WTC11 (cell line): ENCODE results near the gene SMTN. TPM values are rescaled to one million over a fixed set of nuclear protein-coding genes. Genes with fewer than 3 reads are reported as not detected.

Source experiments
- ATAC-seq: fragments of 200-7000 bp; cut with Tn5 transposase; 2 replicates; pipeline ENCODE4 v1.10.0; 2021; ENCODE audit warnings: mild to moderate bottlenecking, moderate library complexity
- CTCF ChIA-PET: fragments of 300-600 bp; sonication (Branson Sonifier 250); formaldehyde crosslinking; loops from one replicate; lab custom pipeline; 2021; ENCODE audit warnings: antibody characterized with exemption; lab: Charles Lee
- POLR2A ChIA-PET: fragments of 350-600 bp; sonication (Branson Sonifier 250); formaldehyde crosslinking; loops from one replicate; lab custom pipeline; 2021; ENCODE audit warnings: antibody characterized with exemption; lab: Charles Lee
- DNase-seq: peaks from one replicate; pipeline ENCODE4 v3.0.0; 2021; ENCODE audit warnings: low spot score
- H3K27ac Mint-ChIP-seq: 2 replicates; pipeline ENCODE4 v1.8.0; 2021; ENCODE audit warnings: mixed read lengths
- H3K27me3 Mint-ChIP-seq: 2 replicates; pipeline ENCODE4 v1.8.0; 2021; ENCODE audit warnings: low read depth, mild to moderate bottlenecking, moderate library complexity, mixed read lengths
- H3K36me3 Mint-ChIP-seq: 2 replicates; pipeline ENCODE4 v1.8.0; 2021; ENCODE audit warnings: mixed read lengths
- H3K4me1 Mint-ChIP-seq: 2 replicates; pipeline ENCODE4 v1.8.0; 2022; ENCODE audit warnings: mixed read lengths
- H3K4me3 Mint-ChIP-seq: 2 replicates; pipeline ENCODE4 v1.8.0; 2021; ENCODE audit warnings: mild to moderate bottlenecking, moderate library complexity, mixed read lengths
- H3K9me3 Mint-ChIP-seq: 2 replicates; pipeline ENCODE4 v1.8.0; 2021; ENCODE audit warnings: mixed read lengths
- ATF1 ChIP-seq: sonication (generic); formaldehyde crosslinking; IDR thresholded peaks from 2 replicates; pipeline ENCODE4 v1.8.1; 2023; ENCODE audit warnings: mild to moderate bottlenecking, moderate library complexity, missing genetic modification reagents
- ELF4 ChIP-seq: sonication (generic); formaldehyde crosslinking; IDR thresholded peaks from 2 replicates; pipeline ENCODE4 v1.8.1; 2022; ENCODE audit warnings: low read depth, mild to moderate bottlenecking, moderate library complexity, missing genetic modification reagents
- ETV6 ChIP-seq: sonication (generic); formaldehyde crosslinking; IDR thresholded peaks from 2 replicates; pipeline ENCODE4 v1.8.1; 2022; ENCODE audit warnings: mild to moderate bottlenecking, missing genetic modification reagents
- FOXK1 ChIP-seq: sonication (generic); formaldehyde crosslinking; IDR thresholded peaks from 2 replicates; pipeline ENCODE4 v1.8.0; 2022; ENCODE audit warnings: mild to moderate bottlenecking, moderate library complexity, missing genetic modification reagents
- GABPB1 ChIP-seq: sonication (generic); formaldehyde crosslinking; IDR thresholded peaks from 2 replicates; pipeline ENCODE4 v1.8.1; 2023; ENCODE audit warnings: mild to moderate bottlenecking, missing genetic modification reagents
- KAT7 ChIP-seq: sonication (generic); formaldehyde crosslinking; IDR thresholded peaks from 2 replicates; pipeline ENCODE4 v1.8.1; 2023; ENCODE audit warnings: missing genetic modification reagents, mild to moderate bottlenecking, borderline replicate concordance
- MYBL2 ChIP-seq: sonication (generic); formaldehyde crosslinking; IDR thresholded peaks from 2 replicates; pipeline ENCODE4 v1.8.1; 2023; ENCODE audit warnings: mild to moderate bottlenecking, moderate library complexity, missing genetic modification reagents
- TP53 ChIP-seq: sonication (generic); formaldehyde crosslinking; IDR thresholded peaks from 2 replicates; pipeline ENCODE4 v1.8.1; 2023; ENCODE audit warnings: mild to moderate bottlenecking, missing genetic modification reagents
- ZNF671 ChIP-seq: fragments of 250-450 bp; sonication (Bioruptor Pico); IDR thresholded peaks from 2 replicates; pipeline ENCODE4 v1.8.0; 2021; ENCODE audit warnings: mild to moderate bottlenecking
- total RNA-seq: library from RNA; stranded (reverse); gene quantifications from 3 replicates; pipeline ENCODE4 v1.2.3, GENCODE V29; 2021
- TF ChIP-seq, protein P1 (sequence below): sonication (generic); formaldehyde crosslinking; IDR thresholded peaks from 2 replicates; pipeline ENCODE4 v1.8.1; 2023; ENCODE audit warnings: mild to moderate bottlenecking, missing genetic modification reagents
- TF ChIP-seq, protein P2 (sequence below): fragments of 250-450 bp; sonication (Bioruptor Pico); conservative IDR thresholded peaks from 2 replicates; pipeline ENCODE4 v1.9.0; 2021; ENCODE audit warnings: mild to moderate bottlenecking
- TF ChIP-seq, protein P3 (sequence below): sonication (generic); formaldehyde crosslinking; IDR thresholded peaks from 2 replicates; pipeline ENCODE4 v1.8.1; 2022; ENCODE audit warnings: low read depth, missing genetic modification reagents, borderline replicate concordance
- TF ChIP-seq, protein P4 (sequence below): sonication (generic); formaldehyde crosslinking; IDR thresholded peaks from 2 replicates; pipeline ENCODE4 v1.8.1; 2022; ENCODE audit warnings: mild to moderate bottlenecking, missing genetic modification reagents, moderate library complexity, borderline replicate concordance
- TF ChIP-seq, protein P5 (sequence below): sonication (generic); formaldehyde crosslinking; IDR thresholded peaks from 2 replicates; pipeline ENCODE4 v1.8.0; 2022; ENCODE audit warnings: mild to moderate bottlenecking, missing genetic modification reagents
- TF ChIP-seq, protein P6 (sequence below): fragments of 250-450 bp; sonication (Bioruptor Pico); IDR thresholded peaks from 2 replicates; pipeline ENCODE4 v1.9.0; 2021; ENCODE audit warnings: mild to moderate bottlenecking, borderline replicate concordance
- TF ChIP-seq, protein P7 (sequence below): sonication (generic); formaldehyde crosslinking; IDR thresholded peaks from 2 replicates; pipeline ENCODE4 v1.8.1; 2023; ENCODE audit warnings: mild to moderate bottlenecking, missing genetic modification reagents
- TF ChIP-seq, protein P8 (sequence below): sonication (generic); formaldehyde crosslinking; IDR thresholded peaks from 2 replicates; pipeline ENCODE4 v1.8.0; 2023; ENCODE audit warnings: missing genetic modification reagents
- TF ChIP-seq, protein P9 (sequence below): sonication (generic); formaldehyde crosslinking; IDR thresholded peaks from 2 replicates; pipeline ENCODE4 v1.8.0; 2022; ENCODE audit warnings: mild to moderate bottlenecking, missing genetic modification reagents

Gene SMTN
- total RNA-seq, 1 experiment from 2014 or later: 34.5 TPM

DNA sequence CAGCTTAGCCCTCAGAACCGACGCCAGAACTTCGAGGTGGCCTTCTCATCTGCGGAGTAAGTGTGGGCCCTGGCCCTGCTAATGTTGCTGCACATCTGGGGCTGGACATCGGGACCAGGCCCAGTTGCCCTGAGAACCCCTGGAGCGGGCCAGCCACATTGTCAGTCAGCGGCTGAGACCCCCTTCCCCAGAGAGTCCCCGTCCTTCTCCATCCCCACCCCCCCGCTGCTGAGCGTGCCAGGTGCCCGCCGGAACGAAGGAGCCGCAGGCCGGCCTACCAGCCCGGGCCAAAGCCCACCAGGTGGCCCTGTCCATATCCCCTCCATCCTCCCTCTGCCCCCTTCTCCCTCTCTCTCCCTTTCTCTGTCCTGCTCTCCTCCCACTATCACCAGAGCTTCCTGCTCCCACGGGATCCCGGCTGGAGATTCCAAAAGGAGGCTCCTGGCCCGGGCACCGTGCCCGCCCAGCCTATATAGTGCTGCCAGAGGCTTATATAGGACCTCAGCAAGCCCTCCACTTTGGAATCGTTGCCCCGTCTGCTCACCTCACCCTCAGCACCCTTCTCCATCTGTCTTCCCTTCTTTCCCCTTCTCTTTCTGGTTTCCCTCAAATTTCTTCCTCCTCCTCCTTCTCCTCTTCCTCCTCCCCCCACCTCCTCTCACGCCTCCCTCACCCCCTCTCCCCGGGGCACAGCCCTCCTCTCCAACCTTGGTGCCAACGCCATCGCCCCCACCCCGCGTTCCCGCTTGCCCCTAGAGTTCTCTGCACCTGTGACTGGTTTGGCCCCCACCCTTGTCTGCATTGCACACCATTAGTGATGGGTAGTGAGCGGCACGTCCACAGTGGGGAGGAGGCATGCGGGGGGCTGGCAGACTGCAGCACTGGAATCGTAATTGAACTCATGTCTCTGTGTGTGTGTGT, 19.0 kb downstream of the SMTN start:
- DNase-seq: no peak
- POLR2A ChIA-PET: interaction anchor here (0.7 kb wide), 1 partner anchor 15 kb away, joined by 3 read pairs; no protein-coding TSS in a partner anchor
- Mint-ChIP-seq H3K27me3 (peaks cover 17% of the 10 kb centered on the region), H3K9me3 (no peaks in the 10 kb centered on the region), H3K36me3 (no peaks in the 10 kb centered on the region; the same call in 1 of the 2 replicates), H3K4me1 (peaks cover 18% of the 10 kb centered on the region), H3K4me3 (no peak overlapping the region), H3K27ac (no peak overlapping the region)
- ATAC-seq: no peak
- CTCF ChIA-PET: interaction anchor here (2.0 to 21.8 kb wide), 2 partner anchors 6 to 15 kb away, joined by 31 to 363 read pairs; partner anchors contain the start of gene SELENOM
- TF ChIP-seq ATF1 (CRISPR knock-in tag) (no peak), MYBL2 (no peak), TP53 (no peak), ETV6 (CRISPR knock-in tag) (no peak), GABPB1 (no peak), ELF4 (no peak), ZNF671 (no peak), FOXK1 (CRISPR knock-in tag) (no peak), KAT7 (CRISPR knock-in tag) (no peak)
- TF ChIP-seq, protein P1, sequence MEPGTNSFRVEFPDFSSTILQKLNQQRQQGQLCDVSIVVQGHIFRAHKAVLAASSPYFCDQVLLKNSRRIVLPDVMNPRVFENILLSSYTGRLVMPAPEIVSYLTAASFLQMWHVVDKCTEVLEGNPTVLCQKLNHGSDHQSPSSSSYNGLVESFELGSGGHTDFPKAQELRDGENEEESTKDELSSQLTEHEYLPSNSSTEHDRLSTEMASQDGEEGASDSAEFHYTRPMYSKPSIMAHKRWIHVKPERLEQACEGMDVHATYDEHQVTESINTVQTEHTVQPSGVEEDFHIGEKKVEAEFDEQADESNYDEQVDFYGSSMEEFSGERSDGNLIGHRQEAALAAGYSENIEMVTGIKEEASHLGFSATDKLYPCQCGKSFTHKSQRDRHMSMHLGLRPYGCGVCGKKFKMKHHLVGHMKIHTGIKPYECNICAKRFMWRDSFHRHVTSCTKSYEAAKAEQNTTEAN (CRISPR knock-in tag): no peak
- TF ChIP-seq, protein P2, sequence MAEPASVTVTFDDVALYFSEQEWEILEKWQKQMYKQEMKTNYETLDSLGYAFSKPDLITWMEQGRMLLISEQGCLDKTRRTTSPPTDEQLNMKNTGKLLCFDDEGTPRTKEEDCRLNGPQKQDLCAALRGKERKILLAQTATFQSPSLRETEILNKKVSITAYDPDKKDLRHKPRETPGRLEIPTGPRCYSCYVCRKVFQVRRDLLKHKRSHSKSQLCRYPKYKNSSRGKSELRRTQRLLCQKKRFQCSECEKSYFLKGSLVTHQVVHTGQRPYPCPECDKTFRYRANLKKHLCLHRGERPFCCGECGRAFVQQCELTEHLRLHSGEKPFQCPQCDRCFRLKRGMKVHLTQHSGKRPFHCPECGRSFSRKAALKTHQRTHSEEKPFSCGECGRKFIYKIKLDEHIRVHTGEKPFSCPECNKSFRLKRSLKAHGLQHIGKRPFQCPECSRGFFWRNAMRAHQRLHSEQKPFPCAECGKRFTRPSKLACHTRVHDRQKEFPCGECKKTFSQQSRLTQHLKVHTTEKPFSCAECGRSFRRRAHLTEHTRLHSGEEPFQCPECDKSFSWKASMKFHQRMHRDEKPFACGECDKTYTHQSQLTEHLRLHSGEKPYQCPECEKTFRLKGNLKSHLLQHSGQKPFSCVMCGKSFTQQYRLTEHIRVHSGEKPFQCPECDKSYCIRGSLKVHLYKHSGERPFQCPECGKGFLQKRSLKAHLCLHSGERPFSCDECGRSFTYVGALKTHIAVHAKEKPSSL (CRISPR knock-in tag): no peak
- TF ChIP-seq, protein P3, sequence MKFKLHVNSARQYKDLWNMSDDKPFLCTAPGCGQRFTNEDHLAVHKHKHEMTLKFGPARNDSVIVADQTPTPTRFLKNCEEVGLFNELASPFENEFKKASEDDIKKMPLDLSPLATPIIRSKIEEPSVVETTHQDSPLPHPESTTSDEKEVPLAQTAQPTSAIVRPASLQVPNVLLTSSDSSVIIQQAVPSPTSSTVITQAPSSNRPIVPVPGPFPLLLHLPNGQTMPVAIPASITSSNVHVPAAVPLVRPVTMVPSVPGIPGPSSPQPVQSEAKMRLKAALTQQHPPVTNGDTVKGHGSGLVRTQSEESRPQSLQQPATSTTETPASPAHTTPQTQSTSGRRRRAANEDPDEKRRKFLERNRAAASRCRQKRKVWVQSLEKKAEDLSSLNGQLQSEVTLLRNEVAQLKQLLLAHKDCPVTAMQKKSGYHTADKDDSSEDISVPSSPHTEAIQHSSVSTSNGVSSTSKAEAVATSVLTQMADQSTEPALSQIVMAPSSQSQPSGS (CRISPR knock-in tag): no peak
- TF ChIP-seq, protein P4, sequence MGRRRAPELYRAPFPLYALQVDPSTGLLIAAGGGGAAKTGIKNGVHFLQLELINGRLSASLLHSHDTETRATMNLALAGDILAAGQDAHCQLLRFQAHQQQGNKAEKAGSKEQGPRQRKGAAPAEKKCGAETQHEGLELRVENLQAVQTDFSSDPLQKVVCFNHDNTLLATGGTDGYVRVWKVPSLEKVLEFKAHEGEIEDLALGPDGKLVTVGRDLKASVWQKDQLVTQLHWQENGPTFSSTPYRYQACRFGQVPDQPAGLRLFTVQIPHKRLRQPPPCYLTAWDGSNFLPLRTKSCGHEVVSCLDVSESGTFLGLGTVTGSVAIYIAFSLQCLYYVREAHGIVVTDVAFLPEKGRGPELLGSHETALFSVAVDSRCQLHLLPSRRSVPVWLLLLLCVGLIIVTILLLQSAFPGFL (CRISPR knock-in tag): no peak
- TF ChIP-seq, protein P5, sequence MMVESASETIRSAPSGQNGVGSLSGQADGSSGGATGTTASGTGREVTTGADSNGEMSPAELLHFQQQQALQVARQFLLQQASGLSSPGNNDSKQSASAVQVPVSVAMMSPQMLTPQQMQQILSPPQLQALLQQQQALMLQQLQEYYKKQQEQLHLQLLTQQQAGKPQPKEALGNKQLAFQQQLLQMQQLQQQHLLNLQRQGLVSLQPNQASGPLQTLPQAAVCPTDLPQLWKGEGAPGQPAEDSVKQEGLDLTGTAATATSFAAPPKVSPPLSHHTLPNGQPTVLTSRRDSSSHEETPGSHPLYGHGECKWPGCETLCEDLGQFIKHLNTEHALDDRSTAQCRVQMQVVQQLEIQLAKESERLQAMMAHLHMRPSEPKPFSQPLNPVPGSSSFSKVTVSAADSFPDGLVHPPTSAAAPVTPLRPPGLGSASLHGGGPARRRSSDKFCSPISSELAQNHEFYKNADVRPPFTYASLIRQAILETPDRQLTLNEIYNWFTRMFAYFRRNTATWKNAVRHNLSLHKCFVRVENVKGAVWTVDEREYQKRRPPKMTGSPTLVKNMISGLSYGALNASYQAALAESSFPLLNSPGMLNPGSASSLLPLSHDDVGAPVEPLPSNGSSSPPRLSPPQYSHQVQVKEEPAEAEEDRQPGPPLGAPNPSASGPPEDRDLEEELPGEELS (CRISPR knock-in tag): no peak
- TF ChIP-seq, protein P6, sequence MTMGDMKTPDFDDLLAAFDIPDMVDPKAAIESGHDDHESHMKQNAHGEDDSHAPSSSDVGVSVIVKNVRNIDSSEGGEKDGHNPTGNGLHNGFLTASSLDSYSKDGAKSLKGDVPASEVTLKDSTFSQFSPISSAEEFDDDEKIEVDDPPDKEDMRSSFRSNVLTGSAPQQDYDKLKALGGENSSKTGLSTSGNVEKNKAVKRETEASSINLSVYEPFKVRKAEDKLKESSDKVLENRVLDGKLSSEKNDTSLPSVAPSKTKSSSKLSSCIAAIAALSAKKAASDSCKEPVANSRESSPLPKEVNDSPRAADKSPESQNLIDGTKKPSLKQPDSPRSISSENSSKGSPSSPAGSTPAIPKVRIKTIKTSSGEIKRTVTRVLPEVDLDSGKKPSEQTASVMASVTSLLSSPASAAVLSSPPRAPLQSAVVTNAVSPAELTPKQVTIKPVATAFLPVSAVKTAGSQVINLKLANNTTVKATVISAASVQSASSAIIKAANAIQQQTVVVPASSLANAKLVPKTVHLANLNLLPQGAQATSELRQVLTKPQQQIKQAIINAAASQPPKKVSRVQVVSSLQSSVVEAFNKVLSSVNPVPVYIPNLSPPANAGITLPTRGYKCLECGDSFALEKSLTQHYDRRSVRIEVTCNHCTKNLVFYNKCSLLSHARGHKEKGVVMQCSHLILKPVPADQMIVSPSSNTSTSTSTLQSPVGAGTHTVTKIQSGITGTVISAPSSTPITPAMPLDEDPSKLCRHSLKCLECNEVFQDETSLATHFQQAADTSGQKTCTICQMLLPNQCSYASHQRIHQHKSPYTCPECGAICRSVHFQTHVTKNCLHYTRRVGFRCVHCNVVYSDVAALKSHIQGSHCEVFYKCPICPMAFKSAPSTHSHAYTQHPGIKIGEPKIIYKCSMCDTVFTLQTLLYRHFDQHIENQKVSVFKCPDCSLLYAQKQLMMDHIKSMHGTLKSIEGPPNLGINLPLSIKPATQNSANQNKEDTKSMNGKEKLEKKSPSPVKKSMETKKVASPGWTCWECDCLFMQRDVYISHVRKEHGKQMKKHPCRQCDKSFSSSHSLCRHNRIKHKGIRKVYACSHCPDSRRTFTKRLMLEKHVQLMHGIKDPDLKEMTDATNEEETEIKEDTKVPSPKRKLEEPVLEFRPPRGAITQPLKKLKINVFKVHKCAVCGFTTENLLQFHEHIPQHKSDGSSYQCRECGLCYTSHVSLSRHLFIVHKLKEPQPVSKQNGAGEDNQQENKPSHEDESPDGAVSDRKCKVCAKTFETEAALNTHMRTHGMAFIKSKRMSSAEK: no peak
- TF ChIP-seq, protein P7, sequence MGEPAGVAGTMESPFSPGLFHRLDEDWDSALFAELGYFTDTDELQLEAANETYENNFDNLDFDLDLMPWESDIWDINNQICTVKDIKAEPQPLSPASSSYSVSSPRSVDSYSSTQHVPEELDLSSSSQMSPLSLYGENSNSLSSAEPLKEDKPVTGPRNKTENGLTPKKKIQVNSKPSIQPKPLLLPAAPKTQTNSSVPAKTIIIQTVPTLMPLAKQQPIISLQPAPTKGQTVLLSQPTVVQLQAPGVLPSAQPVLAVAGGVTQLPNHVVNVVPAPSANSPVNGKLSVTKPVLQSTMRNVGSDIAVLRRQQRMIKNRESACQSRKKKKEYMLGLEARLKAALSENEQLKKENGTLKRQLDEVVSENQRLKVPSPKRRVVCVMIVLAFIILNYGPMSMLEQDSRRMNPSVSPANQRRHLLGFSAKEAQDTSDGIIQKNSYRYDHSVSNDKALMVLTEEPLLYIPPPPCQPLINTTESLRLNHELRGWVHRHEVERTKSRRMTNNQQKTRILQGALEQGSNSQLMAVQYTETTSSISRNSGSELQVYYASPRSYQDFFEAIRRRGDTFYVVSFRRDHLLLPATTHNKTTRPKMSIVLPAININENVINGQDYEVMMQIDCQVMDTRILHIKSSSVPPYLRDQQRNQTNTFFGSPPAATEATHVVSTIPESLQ (CRISPR knock-in tag): no peak
- TF ChIP-seq, protein P8, sequence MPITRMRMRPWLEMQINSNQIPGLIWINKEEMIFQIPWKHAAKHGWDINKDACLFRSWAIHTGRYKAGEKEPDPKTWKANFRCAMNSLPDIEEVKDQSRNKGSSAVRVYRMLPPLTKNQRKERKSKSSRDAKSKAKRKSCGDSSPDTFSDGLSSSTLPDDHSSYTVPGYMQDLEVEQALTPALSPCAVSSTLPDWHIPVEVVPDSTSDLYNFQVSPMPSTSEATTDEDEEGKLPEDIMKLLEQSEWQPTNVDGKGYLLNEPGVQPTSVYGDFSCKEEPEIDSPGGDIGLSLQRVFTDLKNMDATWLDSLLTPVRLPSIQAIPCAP (CRISPR knock-in tag): no peak
- TF ChIP-seq, protein P9, sequence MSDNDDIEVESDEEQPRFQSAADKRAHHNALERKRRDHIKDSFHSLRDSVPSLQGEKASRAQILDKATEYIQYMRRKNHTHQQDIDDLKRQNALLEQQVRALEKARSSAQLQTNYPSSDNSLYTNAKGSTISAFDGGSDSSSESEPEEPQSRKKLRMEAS (CRISPR knock-in tag): no peak
